DOHH2 (cell line): ENCODE data around the gene CARNS1.

ENCODE experiments used
- H3F3A ChIP-seq: fragments of 200-600 bp; sonication (generic), shearing (Covaris generic); 2 replicates; pipeline ENCODE4 v1.6.0; 2016; ENCODE audit warnings: antibody characterized with exemption, mild to moderate bottlenecking; ENCODE audit not compliant: control insufficient read depth, insufficient read depth
- H3K27ac ChIP-seq: fragments of 200-600 bp; sonication (generic); 2 replicates; pipeline ENCODE4 v1.5.1; 2014; ENCODE audit warnings: low read depth, mild to moderate bottlenecking, low read length, moderate library complexity
- H3K27me3 ChIP-seq: fragments of 200-600 bp; sonication (generic); 2 replicates; pipeline ENCODE4 v1.6.1; 2014; ENCODE audit warnings: mild to moderate bottlenecking, low read length, mixed read lengths; ENCODE audit not compliant: control insufficient read depth
- H3K36me3 ChIP-seq: fragments of 200-600 bp; sonication (generic); 2 replicates; pipeline ENCODE4 v1.6.1; 2014; ENCODE audit warnings: mild to moderate bottlenecking, low read length, moderate library complexity, mixed read lengths; ENCODE audit not compliant: control insufficient read depth
- H3K4me1 ChIP-seq: fragments of 200-600 bp; sonication (generic); 2 replicates; pipeline ENCODE4 v1.6.1; 2014; ENCODE audit warnings: mild to moderate bottlenecking, low read length, mixed read lengths; ENCODE audit not compliant: control insufficient read depth
- H3K4me2 ChIP-seq: fragments of 200-600 bp; sonication (generic); 2 replicates; pipeline ENCODE4 v1.6.0; 2014; ENCODE audit warnings: mild to moderate bottlenecking, low read length, moderate library complexity
- H3K4me3 ChIP-seq: fragments of 200-600 bp; sonication (generic); 2 replicates; pipeline ENCODE4 v1.5.1; 2014; ENCODE audit warnings: mild to moderate bottlenecking, low read length, mixed read lengths
- H3K79me2 ChIP-seq: fragments of 200-600 bp; sonication (generic); 2 replicates; pipeline ENCODE4 v1.6.1; 2014; ENCODE audit warnings: mild to moderate bottlenecking, low read length, mixed read lengths; ENCODE audit not compliant: control insufficient read depth
- H3K9me2 ChIP-seq: fragments of 200-600 bp; sonication (generic); replicated peaks from 2 replicates; pipeline ENCODE4 v1.6.1; 2014; ENCODE audit warnings: mild to moderate bottlenecking, low read length, mixed read lengths; ENCODE audit not compliant: control insufficient read depth
- H3K9me3 ChIP-seq: fragments of 200-600 bp; sonication (generic); 2 replicates; pipeline ENCODE4 v1.6.1; 2014; ENCODE audit warnings: antibody characterized with exemption, low read length, mixed read lengths; ENCODE audit not compliant: control insufficient read depth, insufficient read depth
- H4K20me1 ChIP-seq: fragments of 200-600 bp; sonication (generic); 2 replicates; pipeline ENCODE4 v1.6.0; 2014; ENCODE audit warnings: low read depth, mild to moderate bottlenecking, antibody characterized with exemption, low read length, moderate library complexity; ENCODE audit not compliant: control insufficient read depth, insufficient read depth
- EZH2phosphoT487 ChIP-seq: fragments of 200-600 bp; sonication (generic); IDR thresholded peaks from 2 replicates; pipeline ENCODE4 v1.6.1; 2017; ENCODE audit warnings: borderline replicate concordance, mild to moderate bottlenecking, antibody characterized with exemption, low read length, moderate library complexity, mixed read lengths
- TF ChIP-seq, protein P1 (sequence below): fragments of 200-600 bp; sonication (generic); IDR thresholded peaks from one replicate; pipeline ENCODE4 v1.5.1; 2014; ENCODE audit warnings: antibody characterized with exemption, mild to moderate bottlenecking, low read depth, low read length; ENCODE audit not compliant: poor library complexity, severe bottlenecking

Gene CARNS1

GRCh38 chr11:67420147-67420645, 4.7 kb downstream of the CARNS1 start:
- peak overlapping the region; percentile 75 for H3K4me3 ChIP-seq
- H3K9me2 ChIP-seq, result no peaks in the 10 kb centered on the region
- no peaks in the 10 kb centered on the region for H4K20me1 ChIP-seq
- peaks cover 3% of the 10 kb centered on the region; the same call in 1 of the 2 replicates for H3F3A ChIP-seq
- no peak overlapping the region for H3K27ac ChIP-seq
- peak overlapping the region; percentile 73 for H3K4me2 ChIP-seq
- H3K79me2 ChIP-seq, result no peaks in the 10 kb centered on the region
- H3K36me3 ChIP-seq, result no peaks in the 10 kb centered on the region
- no peaks in the 10 kb centered on the region for H3K9me3 ChIP-seq
- peaks cover 1% of the 10 kb centered on the region for H3K27me3 ChIP-seq
- peaks cover 55% of the 10 kb centered on the region for H3K4me1 ChIP-seq
- TF ChIP-seq EZH2phosphoT487, result no peak
- TF ChIP-seq, protein P1, sequence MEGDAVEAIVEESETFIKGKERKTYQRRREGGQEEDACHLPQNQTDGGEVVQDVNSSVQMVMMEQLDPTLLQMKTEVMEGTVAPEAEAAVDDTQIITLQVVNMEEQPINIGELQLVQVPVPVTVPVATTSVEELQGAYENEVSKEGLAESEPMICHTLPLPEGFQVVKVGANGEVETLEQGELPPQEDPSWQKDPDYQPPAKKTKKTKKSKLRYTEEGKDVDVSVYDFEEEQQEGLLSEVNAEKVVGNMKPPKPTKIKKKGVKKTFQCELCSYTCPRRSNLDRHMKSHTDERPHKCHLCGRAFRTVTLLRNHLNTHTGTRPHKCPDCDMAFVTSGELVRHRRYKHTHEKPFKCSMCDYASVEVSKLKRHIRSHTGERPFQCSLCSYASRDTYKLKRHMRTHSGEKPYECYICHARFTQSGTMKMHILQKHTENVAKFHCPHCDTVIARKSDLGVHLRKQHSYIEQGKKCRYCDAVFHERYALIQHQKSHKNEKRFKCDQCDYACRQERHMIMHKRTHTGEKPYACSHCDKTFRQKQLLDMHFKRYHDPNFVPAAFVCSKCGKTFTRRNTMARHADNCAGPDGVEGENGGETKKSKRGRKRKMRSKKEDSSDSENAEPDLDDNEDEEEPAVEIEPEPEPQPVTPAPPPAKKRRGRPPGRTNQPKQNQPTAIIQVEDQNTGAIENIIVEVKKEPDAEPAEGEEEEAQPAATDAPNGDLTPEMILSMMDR, result no peak

DNA sequence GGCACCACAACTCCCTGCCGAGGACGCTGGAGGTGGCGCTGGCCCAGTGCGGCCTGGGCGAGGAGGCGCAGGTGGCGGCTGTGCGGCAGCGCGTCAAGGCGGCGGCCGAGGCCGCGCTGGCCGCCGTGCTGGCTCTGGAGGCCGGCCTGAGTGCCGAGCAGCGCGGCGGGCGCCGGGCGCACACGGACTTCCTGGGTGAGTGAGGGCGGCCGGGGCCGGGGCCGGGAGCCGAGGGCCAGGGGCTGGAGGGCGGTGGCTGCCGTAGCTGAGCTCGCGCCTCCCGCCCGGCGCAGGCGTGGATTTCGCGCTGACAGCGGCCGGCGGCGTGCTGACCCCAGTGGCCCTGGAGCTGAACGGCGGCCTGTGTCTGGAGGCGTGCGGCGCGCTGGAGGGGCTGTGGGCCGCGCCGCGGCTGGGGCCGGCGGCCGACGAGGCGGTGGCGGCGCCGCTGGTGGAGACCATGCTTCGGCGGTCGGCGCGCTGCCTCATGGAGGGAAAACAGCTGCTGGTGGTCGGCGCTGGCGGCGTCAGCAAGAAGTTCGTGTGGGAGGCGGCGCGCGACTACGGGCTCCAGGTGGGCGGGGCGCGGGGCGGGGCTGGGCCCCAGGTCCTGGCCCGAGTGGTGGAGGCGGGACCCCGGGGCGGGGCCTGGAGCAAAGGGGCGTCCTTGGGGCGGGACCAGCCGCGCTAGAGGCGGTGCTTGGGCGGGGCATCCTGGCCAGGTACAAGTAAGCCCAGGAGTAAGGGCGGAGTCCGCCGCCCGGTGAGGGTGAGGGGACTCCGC, 5.4 kb downstream of the CARNS1 start:
- Histone ChIP-seq H3K27ac (no peak overlapping the region), H3F3A (peaks cover 3% of the 10 kb centered on the region; the same call in 1 of the 2 replicates), H3K4me2 (peak overlapping the region; percentile 73), H4K20me1 (no peaks in the 10 kb centered on the region), H3K79me2 (no peaks in the 10 kb centered on the region), H3K27me3 (no peaks in the 10 kb centered on the region), H3K36me3 (no peaks in the 10 kb centered on the region), H3K9me2 (no peaks in the 10 kb centered on the region), H3K4me3 (peak overlapping the region; percentile 75), H3K4me1 (peaks cover 53% of the 10 kb centered on the region), H3K9me3 (no peaks in the 10 kb centered on the region)
- TF ChIP-seq, protein P1, result no peak
- no peak for TF ChIP-seq EZH2phosphoT487

DNA sequence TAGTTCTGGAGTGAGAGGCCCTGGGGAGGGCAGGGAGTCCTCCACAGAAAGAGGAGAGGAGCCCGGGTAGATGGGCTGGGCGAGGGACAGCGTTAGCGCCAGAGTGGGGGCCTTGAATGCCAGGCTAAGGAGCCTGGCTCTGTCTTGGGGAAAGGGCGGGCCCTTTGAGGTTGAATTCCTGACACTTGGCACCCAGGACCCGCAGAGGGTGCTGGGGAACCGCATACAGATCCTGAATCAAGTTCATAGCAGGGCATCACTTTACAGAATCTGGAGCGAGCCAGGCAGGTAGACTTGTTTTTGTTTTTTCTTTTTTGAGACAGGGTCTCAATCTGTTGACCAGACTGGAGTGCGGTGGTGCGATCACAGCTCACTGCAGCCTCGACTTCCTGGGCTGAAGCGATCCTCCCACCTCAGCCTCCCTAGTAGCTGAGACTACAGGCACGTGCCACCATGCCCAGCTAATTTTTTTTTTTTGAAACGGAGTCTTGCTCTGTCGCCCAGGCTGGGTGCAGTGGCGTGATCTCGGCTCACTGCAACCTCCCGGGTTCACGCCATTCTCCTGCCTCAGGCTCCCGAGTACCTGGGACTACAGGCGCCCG, 6.1 kb downstream of the CARNS1 start:
- no peaks in the 10 kb centered on the region for H3K27me3 ChIP-seq
- H3K4me2 ChIP-seq, result peak overlapping the region; percentile 73
- peaks cover 46% of the 10 kb centered on the region for H3K4me1 ChIP-seq
- H4K20me1 ChIP-seq, result no peaks in the 10 kb centered on the region
- no peak overlapping the region for H3K27ac ChIP-seq
- H3K9me2 ChIP-seq, result no peaks in the 10 kb centered on the region
- peaks cover 3% of the 10 kb centered on the region; the same call in 1 of the 2 replicates for H3F3A ChIP-seq
- no peaks in the 10 kb centered on the region for H3K36me3 ChIP-seq
- TF ChIP-seq, protein P1, result no peak
- no peak for TF ChIP-seq EZH2phosphoT487
- H3K79me2 ChIP-seq, result no peaks in the 10 kb centered on the region
- H3K9me3 ChIP-seq, result no peaks in the 10 kb centered on the region
- peak overlapping the region; percentile 60 for H3K4me3 ChIP-seq
